Mammary epithelial cell (primary cell): Measurements from ENCODE around the gene SPAAR.

Experiments
- EZH2 ChIP-seq: IDR thresholded peaks from 2 replicates; pipeline ENCODE4 v1.6.1; 2012; ENCODE audit warnings: low read length, inconsistent platforms, borderline replicate concordance
- TF ChIP-seq, protein P1 (sequence below), 2 donors: IDR thresholded peaks in 1 of 2; conservative IDR thresholded peaks in 1 of 2; 2 replicates each; pipeline ENCODE4 v1.5.1; 2011 to 2012; ENCODE audit warnings: inconsistent platforms in 2 of 2, low read length in 2 of 2, mild to moderate bottlenecking in 2 of 2, control low read depth in 1 of 2, low read depth in 1 of 2; ENCODE audit not compliant: insufficient read depth in 1 of 2; ENCODE audit errors: extremely low read depth in 1 of 2

DNA sequence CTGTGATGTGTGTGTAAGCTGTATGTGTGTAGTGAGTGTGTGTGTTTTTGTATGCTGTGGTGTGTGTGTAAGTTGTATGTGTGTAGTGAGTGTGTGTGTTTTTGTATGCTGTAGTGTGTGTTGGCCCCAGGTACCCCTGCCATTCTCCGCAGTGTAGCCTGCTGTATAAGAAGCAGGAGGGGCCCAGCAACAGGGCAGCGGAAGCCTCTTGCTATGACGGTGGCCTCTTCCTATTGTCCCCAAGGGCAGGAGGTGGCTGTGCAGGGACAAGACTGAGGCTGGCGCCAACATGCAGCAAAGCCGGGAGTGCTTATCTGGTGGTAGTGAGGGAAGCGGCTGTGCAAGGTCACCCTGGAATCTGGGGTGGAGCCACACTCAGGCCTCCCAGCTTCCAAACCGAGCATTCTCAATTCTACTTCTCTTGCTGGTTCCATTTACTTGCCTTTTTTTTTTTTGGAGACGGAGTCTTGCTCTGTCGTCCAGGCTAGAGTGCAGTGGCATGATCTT, 5.1 kb downstream of the SPAAR start:
- TF ChIP-seq, protein P1, sequence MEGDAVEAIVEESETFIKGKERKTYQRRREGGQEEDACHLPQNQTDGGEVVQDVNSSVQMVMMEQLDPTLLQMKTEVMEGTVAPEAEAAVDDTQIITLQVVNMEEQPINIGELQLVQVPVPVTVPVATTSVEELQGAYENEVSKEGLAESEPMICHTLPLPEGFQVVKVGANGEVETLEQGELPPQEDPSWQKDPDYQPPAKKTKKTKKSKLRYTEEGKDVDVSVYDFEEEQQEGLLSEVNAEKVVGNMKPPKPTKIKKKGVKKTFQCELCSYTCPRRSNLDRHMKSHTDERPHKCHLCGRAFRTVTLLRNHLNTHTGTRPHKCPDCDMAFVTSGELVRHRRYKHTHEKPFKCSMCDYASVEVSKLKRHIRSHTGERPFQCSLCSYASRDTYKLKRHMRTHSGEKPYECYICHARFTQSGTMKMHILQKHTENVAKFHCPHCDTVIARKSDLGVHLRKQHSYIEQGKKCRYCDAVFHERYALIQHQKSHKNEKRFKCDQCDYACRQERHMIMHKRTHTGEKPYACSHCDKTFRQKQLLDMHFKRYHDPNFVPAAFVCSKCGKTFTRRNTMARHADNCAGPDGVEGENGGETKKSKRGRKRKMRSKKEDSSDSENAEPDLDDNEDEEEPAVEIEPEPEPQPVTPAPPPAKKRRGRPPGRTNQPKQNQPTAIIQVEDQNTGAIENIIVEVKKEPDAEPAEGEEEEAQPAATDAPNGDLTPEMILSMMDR (conservative IDR thresholded peaks at IDR 0.05 in 1 of 2, IDR thresholded peaks at IDR 0.05 in 1 of 2; ENCODE audit: extremely low read depth in 1 of 2, insufficient read depth in 1 of 2, low read depth in 1 of 2, low read length in 2 of 2) = no peak
- no peak for TF ChIP-seq EZH2
